IMR-90 (cell line): Measurements from ENCODE around the gene ZNF644. TPM values are rescaled to one million over a fixed set of nuclear protein-coding genes. Genes with fewer than 3 reads are reported as not detected.

Source experiments
- ATAC-seq: fragments of 200-7000 bp; cut with Tn5 transposase; 2 replicates; pipeline ENCODE4 v1.9.1; 2020; ENCODE audit warnings: low read depth, mild to moderate bottlenecking, moderate library complexity
- BruUV-seq: library from RNA; stranded (reverse); fragments of 400-500 nt; replicated peaks from 2 replicates; lab custom pipeline; 2021; lab: Mats Ljungman, UMichigan
- CTCF ChIA-PET: fragments of 300-600 bp; formaldehyde crosslinking; extraction: SDS; loops from one replicate; lab custom pipeline; 2021; ENCODE audit warnings: antibody characterized with exemption; lab: Yijun Ruan, JAX
- POLR2A ChIA-PET: fragments of 300-600 bp; sonication (Branson Sonifier 250); formaldehyde crosslinking; loops from one replicate; lab custom pipeline; 2022; ENCODE audit warnings: antibody characterized with exemption; ENCODE audit not compliant: unreplicated experiment; lab: Charles Lee
- DNase-seq: peaks from one replicate; pipeline ENCODE4 v3.0.0; 2013
- H2AFZ ChIP-seq: replicated peaks from 2 replicates; pipeline ENCODE3; 2013; ENCODE audit warnings: low read length, mild to moderate bottlenecking; ENCODE audit not compliant: poor library complexity
- H2AK5ac ChIP-seq: 2 replicates; pipeline ENCODE4 v1.6.1; 2013; ENCODE audit warnings: low read depth, low read length, inconsistent platforms
- H2AK9ac ChIP-seq: replicated peaks from 2 replicates; pipeline ENCODE3; 2013; ENCODE audit warnings: mild to moderate bottlenecking, low read depth, low read length, moderate library complexity; ENCODE audit not compliant: poor library complexity
- H2BK120ac ChIP-seq: 2 replicates; pipeline ENCODE4 v1.6.1; 2013; ENCODE audit warnings: low read depth, low read length, inconsistent platforms
- H2BK15ac ChIP-seq: 3 replicates; pipeline ENCODE4 v1.6.1; 2013; ENCODE audit warnings: low read depth, low read length, inconsistent platforms
- H2BK20ac ChIP-seq: 2 replicates; pipeline ENCODE4 v1.6.1; 2013; ENCODE audit warnings: low read depth, mild to moderate bottlenecking, inconsistent platforms, low read length, moderate library complexity
- H2BK5ac ChIP-seq: 2 replicates; pipeline ENCODE4 v1.6.1; 2013; ENCODE audit warnings: mild to moderate bottlenecking, low read depth, low read length, inconsistent platforms; ENCODE audit not compliant: poor library complexity, severe bottlenecking
- H3K14ac ChIP-seq: replicated peaks from 2 replicates; pipeline ENCODE4 v1.6.1; 2013; ENCODE audit warnings: low read depth, low read length, inconsistent platforms
- H3K18ac ChIP-seq: 2 replicates; pipeline ENCODE4 v1.6.1; 2013; ENCODE audit warnings: low read depth, low read length, control low read depth
- H3K23ac ChIP-seq: 2 replicates; pipeline ENCODE4 v1.6.1; 2013; ENCODE audit warnings: low read depth, low read length, inconsistent platforms
- H3K27ac ChIP-seq: 2 replicates; pipeline ENCODE4 v1.5.1; 2013; ENCODE audit warnings: mild to moderate bottlenecking, control low read depth, low read length; ENCODE audit not compliant: insufficient read depth
- H3K27me3 ChIP-seq: 2 replicates; pipeline ENCODE4 v1.6.1; 2013; ENCODE audit warnings: low read length; ENCODE audit not compliant: control insufficient read depth, insufficient read depth
- H3K36me3 ChIP-seq: 2 replicates; pipeline ENCODE4 v1.6.1; 2013; ENCODE audit warnings: low read length, mixed read lengths; ENCODE audit not compliant: control insufficient read depth, insufficient read depth
- H3K4ac ChIP-seq: 2 replicates; pipeline ENCODE4 v1.6.1; 2013; ENCODE audit warnings: low read depth, low read length, inconsistent platforms
- H3K4me1 ChIP-seq: 2 replicates; pipeline ENCODE4 v1.6.1; 2013; ENCODE audit warnings: low read length, mixed read lengths; ENCODE audit not compliant: control insufficient read depth, insufficient read depth
- H3K4me2 ChIP-seq: 2 replicates; pipeline ENCODE4 v1.6.1; 2013; ENCODE audit warnings: low read depth, mild to moderate bottlenecking, control low read depth, low read length, moderate library complexity
- H3K4me3 ChIP-seq: 2 replicates; pipeline ENCODE4 v1.5.1; 2013; ENCODE audit warnings: low read depth, mild to moderate bottlenecking, control low read depth, low read length, moderate library complexity; ENCODE audit not compliant: insufficient read depth
- H3K56ac ChIP-seq: 2 replicates; pipeline ENCODE4 v1.6.1; 2013; ENCODE audit warnings: low read length, inconsistent platforms; ENCODE audit not compliant: insufficient read depth; ENCODE audit errors: extremely low read depth
- H3K79me1 ChIP-seq, 2 experiments: 2 replicates each; pipeline ENCODE4 v1.6.1; 2013; ENCODE audit warnings: low read length in 2 of 2, inconsistent platforms in 1 of 2, low read depth in 1 of 2
- H3K9ac ChIP-seq: 2 replicates; pipeline ENCODE4 v1.6.1; 2013; ENCODE audit warnings: low read depth, low read length, control low read depth
- H3K9me1 ChIP-seq: 2 replicates; pipeline ENCODE4 v1.6.1; 2013; ENCODE audit warnings: low read length, inconsistent platforms; ENCODE audit not compliant: insufficient read depth
- H3K9me3 ChIP-seq: 2 replicates; pipeline ENCODE4 v1.6.1; 2013; ENCODE audit warnings: low read length; ENCODE audit not compliant: control insufficient read depth, insufficient read depth
- H4K20me1 ChIP-seq: 2 replicates; pipeline ENCODE4 v1.6.1; 2013; ENCODE audit warnings: low read length, inconsistent platforms; ENCODE audit not compliant: insufficient read depth
- H4K5ac ChIP-seq: 2 replicates; pipeline ENCODE4 v1.6.1; 2013; ENCODE audit warnings: mild to moderate bottlenecking, low read depth, low read length, control low read depth
- H4K8ac ChIP-seq, 2 experiments: 2 replicates each; pipeline ENCODE4 v1.6.1; 2013; ENCODE audit warnings: low read depth in 2 of 2, low read length in 2 of 2, control low read depth in 1 of 2, inconsistent platforms in 1 of 2
- H4K91ac ChIP-seq: 2 replicates; pipeline ENCODE4 v1.6.1; 2013; ENCODE audit warnings: low read depth, low read length, inconsistent platforms; ENCODE audit not compliant: insufficient read depth
- BHLHE40 ChIP-seq: fragments of 150-350 bp; IDR thresholded peaks from 2 replicates; pipeline ENCODE4 v1.6.1; 2016; ENCODE audit warnings: mild to moderate bottlenecking, low read depth, low read length
- CEBPB ChIP-seq: IDR thresholded peaks from 2 replicates; pipeline ENCODE4 v1.6.1; 2012; ENCODE audit warnings: low read depth, low read length, improper control_type of control experiment
- CHD1 ChIP-seq: IDR thresholded peaks from 2 replicates; pipeline ENCODE4 v1.6.1; 2012; ENCODE audit warnings: low read depth, low read length, improper control_type of control experiment
- CTCF ChIP-seq: conservative IDR thresholded peaks from 2 replicates; pipeline ENCODE4 v1.5.1; 2012; ENCODE audit warnings: mild to moderate bottlenecking, low read depth, low read length, improper control_type of control experiment
- ELK1 ChIP-seq: fragments of 150-350 bp; IDR thresholded peaks from 2 replicates; pipeline ENCODE4 v1.6.1; 2016; ENCODE audit warnings: low read depth, mild to moderate bottlenecking, low read length, moderate library complexity, borderline replicate concordance
- FOS ChIP-seq: fragments of 150-350 bp; IDR thresholded peaks from 2 replicates; pipeline ENCODE4 v1.6.1; 2016; ENCODE audit warnings: low read depth, low read length
- MXI1 ChIP-seq: IDR thresholded peaks from 2 replicates; pipeline ENCODE4 v1.6.1; 2012; ENCODE audit warnings: low read depth, mild to moderate bottlenecking, low read length, moderate library complexity, borderline replicate concordance
- POLR2A ChIP-seq: IDR thresholded peaks from 2 replicates; pipeline ENCODE4 v1.6.1; 2012; ENCODE audit warnings: mild to moderate bottlenecking, low read depth, low read length
- SMC3 ChIP-seq: fragments of 150-350 bp; IDR thresholded peaks from 2 replicates; pipeline ENCODE4 v1.6.1; 2016; ENCODE audit warnings: low read depth, mild to moderate bottlenecking, antibody characterized with exemption, low read length, moderate library complexity
- WGBS, 2 experiments: methylation state at CpG; one replicate each; pipeline versions ENCODE4 v1.1.5 to v1.1.7; 2013; ENCODE audit warnings: missing lambda C conversion rate in 2 of 2; ENCODE audit not compliant: insufficient read length in 1 of 2; ENCODE audit errors: extremely low coverage in 2 of 2; 5-methylcytosine and 5-hydroxymethylcytosine counted together
- dilution Hi-C: fragments of 300-500 bp; cut with HindIII; formaldehyde crosslinking; loops from one replicate; pipeline ENCODE4 v1.14.3; 2018; ENCODE audit warnings: low sequenced_read_pairs; ENCODE audit not compliant: unreplicated experiment
- in situ Hi-C: fragments of 300-500 bp; cut with MboI; formaldehyde crosslinking; loops from 3 replicates; pipeline ENCODE4 v1.14.3; 2019; ENCODE audit warnings: low sequenced_read_pairs, inconsistent platforms, mixed read lengths
- intact Hi-C: fragments of 100-400 bp; cut with micrococcal nuclease; formaldehyde crosslinking; loops from 2 replicates; pipeline ENCODE4 v1.10.0; 2022
- polyA plus RNA-seq, 3 experiments: library from polyadenylated mRNA; depleted of rRNA; stranded (reverse); fragments of >200 nt; gene quantifications; 2 replicates each; pipeline ENCODE4 v1.2.3, GENCODE V29; 2012; ENCODE audit warnings: low replicate concordance in 1 of 3
- total RNA-seq: library from RNA; depleted of rRNA; stranded (reverse); fragments of >200 nt; gene quantifications from 2 replicates; pipeline ENCODE4 v1.2.3, GENCODE V29; 2012

The ZNF644 gene
- total and polyA plus RNA-seq, 2 of the 4 experiments (the other 2 are of a cell fraction) = 9.0 to 45.3 TPM

- Histone ChIP-seq H3K18ac (no peak overlapping the region), H3K27me3 (no peaks in the 10 kb centered on the region), H2BK120ac (no peak overlapping the region), H2BK20ac (no peak overlapping the region), H3K4ac (no peak overlapping the region), H3K4me2 (no peak overlapping the region), H2BK15ac (no peak overlapping the region), H3K4me1 (0 out of 2 replicates have a peak, but pooled peaks cover 2% of the 10 kb centered on the region), H3K9me3 (no peaks in the 10 kb centered on the region), H3K79me1 (peaks cover 32 to 44% of the 10 kb centered on the region in 2 experiments), H2AK9ac (no peak overlapping the region), H3K9me1 (no peaks in the 10 kb centered on the region; the same call in none of the 2 replicates), H3K56ac (no peak overlapping the region), H3K9ac (no peak overlapping the region), H2BK5ac (no peak overlapping the region), H4K8ac (no peak overlapping the region), H3K14ac (no peak overlapping the region), H2AFZ (no peak overlapping the region), H4K5ac (no peak overlapping the region), H4K20me1 (peaks cover 21% of the 10 kb centered on the region; the same call in 1 of the 2 replicates), H2AK5ac (no peak overlapping the region), H4K91ac (no peak overlapping the region), H3K27ac (no peak overlapping the region), H3K36me3 (peaks cover 3% of the 10 kb centered on the region), H3K23ac (no peak overlapping the region), H3K4me3 (no peak overlapping the region)
- ChIA-PET POLR2A (no interaction called here), CTCF (interaction anchor here (0.6 to 1.2 kb wide), 3 partner anchors 10 to 110 kb away, joined by 3 to 5 read pairs (median 3); no protein-coding TSS in a partner anchor)
- in situ Hi-C loops (loop anchor here (25.0 kb wide), 1 partner anchor 387 kb away; no protein-coding TSS in a partner anchor), dilution Hi-C loops (no loop called here), intact Hi-C loops (no loop called here)
- TF ChIP-seq CHD1 (no peak), BHLHE40 (no peak), SMC3 (no peak), CTCF (no peak), MXI1 (no peak), ELK1 (no peak), FOS (peak; percentile 53; the same call in 1 of the 2 replicates), CEBPB (peak; percentile 77), POLR2A (no peak)
- 93% methylated on average over 4 of the region's 5 CpGs; no CpG with 5 or more reads in 1 of the 2 experiments for WGBS, 2 experiments
- ATAC-seq (peak; percentile 81), DNase-seq (peak; percentile 61)
- no TSS peak for BruUV-seq
These were observed 47.7 kb downstream of the ZNF644 start for GRCh38 chr1:90973897-90974798.
